Measurements from ENCODE around the gene CDCA7.

GRCh38 chr2:173370198-173370597 lies 15.5 kb downstream of the CDCA7 start:
- TF ChIP-seq, protein P1, sequence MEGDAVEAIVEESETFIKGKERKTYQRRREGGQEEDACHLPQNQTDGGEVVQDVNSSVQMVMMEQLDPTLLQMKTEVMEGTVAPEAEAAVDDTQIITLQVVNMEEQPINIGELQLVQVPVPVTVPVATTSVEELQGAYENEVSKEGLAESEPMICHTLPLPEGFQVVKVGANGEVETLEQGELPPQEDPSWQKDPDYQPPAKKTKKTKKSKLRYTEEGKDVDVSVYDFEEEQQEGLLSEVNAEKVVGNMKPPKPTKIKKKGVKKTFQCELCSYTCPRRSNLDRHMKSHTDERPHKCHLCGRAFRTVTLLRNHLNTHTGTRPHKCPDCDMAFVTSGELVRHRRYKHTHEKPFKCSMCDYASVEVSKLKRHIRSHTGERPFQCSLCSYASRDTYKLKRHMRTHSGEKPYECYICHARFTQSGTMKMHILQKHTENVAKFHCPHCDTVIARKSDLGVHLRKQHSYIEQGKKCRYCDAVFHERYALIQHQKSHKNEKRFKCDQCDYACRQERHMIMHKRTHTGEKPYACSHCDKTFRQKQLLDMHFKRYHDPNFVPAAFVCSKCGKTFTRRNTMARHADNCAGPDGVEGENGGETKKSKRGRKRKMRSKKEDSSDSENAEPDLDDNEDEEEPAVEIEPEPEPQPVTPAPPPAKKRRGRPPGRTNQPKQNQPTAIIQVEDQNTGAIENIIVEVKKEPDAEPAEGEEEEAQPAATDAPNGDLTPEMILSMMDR (conservative IDR thresholded peaks at IDR 0.05; ENCODE audit: low read depth, low read length): no peak
- TF ChIP-seq EZH2phosphoT487 (IDR thresholded peaks at IDR 0.05; ENCODE audit: borderline replicate concordance, low read length): no peak
- TF ChIP-seq EZH2 (IDR thresholded peaks at IDR 0.05; ENCODE audit: low read length, unreplicated experiment): no peak

Data from PC-3 (cell line).